ENCODE measurements around the gene WDR6. TPM values are rescaled to one million over a fixed set of nuclear protein-coding genes. Genes with fewer than 3 reads are reported as not detected.

Gene WDR6
- total RNA-seq, 2 donors from 2014 or later, result 128 to 223 TPM

DNA sequence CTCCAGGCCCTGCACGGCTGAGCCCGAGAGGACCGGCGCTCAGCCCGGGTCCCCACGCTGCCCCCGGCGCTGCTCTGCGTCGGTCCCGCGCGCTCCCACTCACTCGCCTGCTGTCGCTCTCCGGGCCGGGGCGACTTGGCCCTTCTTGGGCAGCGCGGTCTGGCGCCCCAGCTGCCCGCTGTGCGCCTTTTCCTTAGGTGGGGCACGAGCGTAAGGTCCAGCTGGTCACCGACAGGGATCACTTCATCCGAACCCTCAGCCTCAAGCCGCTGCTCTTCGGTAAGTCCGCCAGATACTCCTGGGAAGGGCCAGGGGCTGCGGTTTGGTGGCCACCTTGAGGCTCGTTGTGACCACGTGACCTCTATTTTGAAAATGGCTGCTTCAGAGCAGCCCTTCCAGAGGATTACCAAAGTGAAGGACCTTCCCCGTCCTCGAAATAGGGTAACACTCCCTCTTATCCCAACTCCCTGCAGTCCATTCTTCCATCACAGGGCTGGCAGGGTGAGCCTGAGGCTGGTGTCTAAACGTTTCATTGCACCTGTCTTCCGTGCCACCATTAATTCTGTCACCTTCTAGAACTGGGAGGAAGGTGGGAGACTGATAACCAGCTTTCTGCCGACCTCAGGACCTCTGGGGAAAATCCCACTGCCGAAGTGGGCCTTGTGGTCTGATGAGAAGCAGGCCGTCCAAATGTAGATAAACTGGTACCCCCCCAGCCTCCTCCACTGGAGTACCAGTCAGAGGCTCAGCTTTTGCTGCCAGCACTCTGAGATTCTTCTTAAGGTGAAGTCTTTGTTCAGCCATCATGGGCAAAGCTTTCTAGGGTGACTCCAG, 16.3 kb upstream of the WDR6 start:
- TF ChIP-seq, protein P1, sequence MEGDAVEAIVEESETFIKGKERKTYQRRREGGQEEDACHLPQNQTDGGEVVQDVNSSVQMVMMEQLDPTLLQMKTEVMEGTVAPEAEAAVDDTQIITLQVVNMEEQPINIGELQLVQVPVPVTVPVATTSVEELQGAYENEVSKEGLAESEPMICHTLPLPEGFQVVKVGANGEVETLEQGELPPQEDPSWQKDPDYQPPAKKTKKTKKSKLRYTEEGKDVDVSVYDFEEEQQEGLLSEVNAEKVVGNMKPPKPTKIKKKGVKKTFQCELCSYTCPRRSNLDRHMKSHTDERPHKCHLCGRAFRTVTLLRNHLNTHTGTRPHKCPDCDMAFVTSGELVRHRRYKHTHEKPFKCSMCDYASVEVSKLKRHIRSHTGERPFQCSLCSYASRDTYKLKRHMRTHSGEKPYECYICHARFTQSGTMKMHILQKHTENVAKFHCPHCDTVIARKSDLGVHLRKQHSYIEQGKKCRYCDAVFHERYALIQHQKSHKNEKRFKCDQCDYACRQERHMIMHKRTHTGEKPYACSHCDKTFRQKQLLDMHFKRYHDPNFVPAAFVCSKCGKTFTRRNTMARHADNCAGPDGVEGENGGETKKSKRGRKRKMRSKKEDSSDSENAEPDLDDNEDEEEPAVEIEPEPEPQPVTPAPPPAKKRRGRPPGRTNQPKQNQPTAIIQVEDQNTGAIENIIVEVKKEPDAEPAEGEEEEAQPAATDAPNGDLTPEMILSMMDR (IDR thresholded peaks at IDR 0.05), result no peak
- TF ChIP-seq POLR2AphosphoS5 (IDR thresholded peaks at IDR 0.05), result peak; percentile 6
- 4% methylated on average over 39 of the region's 40 CpGs for WGBS
- H3K9me3 ChIP-seq, result no peaks in the 10 kb centered on the region
- H3K27me3 ChIP-seq (replicated peaks; ENCODE audit: insufficient read depth), result no peaks in the 10 kb centered on the region
- DNase-seq (ENCODE audit: low spot score), result no peak
- intact Hi-C loops (cut with DNase I), result loop anchor here (2.0 kb wide), 1 partner anchor 16 kb away; the partner anchor contains the start of gene WDR6
- no peaks in the 10 kb centered on the region for H3K36me3 ChIP-seq
- H3K27ac ChIP-seq, result peak overlapping the region; percentile 85 to 88
- peaks cover 3% of the 10 kb centered on the region for H3K4me1 ChIP-seq (replicated peaks)
- H3K4me3 ChIP-seq, result peak overlapping the region; percentile 74 to 75

GRCh38 chr3:48991851-48992545, 15.2 kb upstream of the WDR6 start:
- Histone ChIP-seq H3K27me3 (replicated peaks; ENCODE audit: insufficient read depth) (no peaks in the 10 kb centered on the region), H3K27ac (no peak overlapping the region), H3K4me1 (replicated peaks) (peaks cover 3% of the 10 kb centered on the region), H3K9me3 (no peaks in the 10 kb centered on the region), H3K36me3 (no peaks in the 10 kb centered on the region), H3K4me3 (peak overlapping the region in 1 of 2 donors; percentile 74)
- WGBS, result 73% methylated on average over 5 of the region's 5 CpGs
- TF ChIP-seq, protein P1 (IDR thresholded peaks at IDR 0.05), result no peak
- no peak for TF ChIP-seq POLR2A (IDR thresholded peaks at IDR 0.05)
- no peak for DNase-seq (ENCODE audit: low spot score)
- intact Hi-C loops (cut with DNase I), result loop anchor here (2.0 kb wide), 1 partner anchor 15 kb away; the partner anchor contains the start of gene WDR6

- intact Hi-C loops (cut with DNase I), result no loop called here
- H3K27ac ChIP-seq, result no peak overlapping the region
- H3K4me1 ChIP-seq (replicated peaks), result peaks cover 3% of the 10 kb centered on the region
- H3K27me3 ChIP-seq (replicated peaks; ENCODE audit: insufficient read depth), result no peaks in the 10 kb centered on the region
- H3K4me3 ChIP-seq, result no peak overlapping the region
- TF ChIP-seq POLR2AphosphoS5 (IDR thresholded peaks at IDR 0.05), result no peak
- no peaks in the 10 kb centered on the region for H3K36me3 ChIP-seq
- DNase-seq (ENCODE audit: low spot score), result no peak
- H3K9me3 ChIP-seq, result no peaks in the 10 kb centered on the region
These were observed 13.4 kb upstream of the WDR6 start for GRCh38 chr3:48993834-48994233.

- H3K27ac ChIP-seq, result no peak overlapping the region
- WGBS, result 92% methylated on average over 8 of the region's 8 CpGs
- TF ChIP-seq, protein P1 (IDR thresholded peaks at IDR 0.05), result no peak
- TF ChIP-seq POLR2A (IDR thresholded peaks at IDR 0.05), result no peak
- TF ChIP-seq POLR2AphosphoS5 (IDR thresholded peaks at IDR 0.05), result no peak
- H3K4me1 ChIP-seq (replicated peaks), result no peaks in the 10 kb centered on the region
- H3K27me3 ChIP-seq (replicated peaks; ENCODE audit: insufficient read depth), result no peaks in the 10 kb centered on the region
- no peak for DNase-seq (ENCODE audit: low spot score)
- no peaks in the 10 kb centered on the region for H3K9me3 ChIP-seq
- no peak overlapping the region for H3K4me3 ChIP-seq
- intact Hi-C loops (cut with DNase I), result no loop called here
- no peaks in the 10 kb centered on the region for H3K36me3 ChIP-seq
These were observed 10.6 kb upstream of the WDR6 start for GRCh38 chr3:48996640-48997039.

- Histone ChIP-seq H3K36me3 (no peaks in the 10 kb centered on the region), H3K4me3 (no peak overlapping the region), H3K4me1 (replicated peaks) (no peaks in the 10 kb centered on the region), H3K27me3 (replicated peaks; ENCODE audit: insufficient read depth) (no peaks in the 10 kb centered on the region), H3K27ac (no peak overlapping the region), H3K9me3 (no peaks in the 10 kb centered on the region)
- DNase-seq (ENCODE audit: low spot score), result no peak
- TF ChIP-seq POLR2A (IDR thresholded peaks at IDR 0.05) (no peak), POLR2AphosphoS5 (IDR thresholded peaks at IDR 0.05) (no peak)
- TF ChIP-seq, protein P1 (IDR thresholded peaks at IDR 0.05), result no peak
- WGBS, result 80% methylated on average over 8 of the region's 8 CpGs
- intact Hi-C loops (cut with DNase I), result no loop called here
These were observed 10.0 kb upstream of the WDR6 start for GRCh38 chr3:48997102-48997635.

Data from prostate gland (tissue), 2 donors.